Activated T-cell treated with anti-CD3 and anti-CD28 coated beads, Interleukin-2, amount 50 U/mL, for 48 hours (primary cell): Measurements from ENCODE around the gene CECR2.
"Not testable (repeated sequence)": the region's sequence is repeated elsewhere in the genome, so short reads cannot be mapped to it uniquely, and the experiment has no call there.

Experiments
- DNase-seq, 2 experiments: peaks; one replicate each; pipeline ENCODE4 v3.0.0-alpha.2; 2020

Gene CECR2

GRCh38 chr22:17471886-17472535, 102.8 kb downstream of the CECR2 start:
- DNase-seq = no peak

GRCh38 chr22:17472932-17473331, 103.7 kb downstream of the CECR2 start:
- no peak for DNase-seq

DNA sequence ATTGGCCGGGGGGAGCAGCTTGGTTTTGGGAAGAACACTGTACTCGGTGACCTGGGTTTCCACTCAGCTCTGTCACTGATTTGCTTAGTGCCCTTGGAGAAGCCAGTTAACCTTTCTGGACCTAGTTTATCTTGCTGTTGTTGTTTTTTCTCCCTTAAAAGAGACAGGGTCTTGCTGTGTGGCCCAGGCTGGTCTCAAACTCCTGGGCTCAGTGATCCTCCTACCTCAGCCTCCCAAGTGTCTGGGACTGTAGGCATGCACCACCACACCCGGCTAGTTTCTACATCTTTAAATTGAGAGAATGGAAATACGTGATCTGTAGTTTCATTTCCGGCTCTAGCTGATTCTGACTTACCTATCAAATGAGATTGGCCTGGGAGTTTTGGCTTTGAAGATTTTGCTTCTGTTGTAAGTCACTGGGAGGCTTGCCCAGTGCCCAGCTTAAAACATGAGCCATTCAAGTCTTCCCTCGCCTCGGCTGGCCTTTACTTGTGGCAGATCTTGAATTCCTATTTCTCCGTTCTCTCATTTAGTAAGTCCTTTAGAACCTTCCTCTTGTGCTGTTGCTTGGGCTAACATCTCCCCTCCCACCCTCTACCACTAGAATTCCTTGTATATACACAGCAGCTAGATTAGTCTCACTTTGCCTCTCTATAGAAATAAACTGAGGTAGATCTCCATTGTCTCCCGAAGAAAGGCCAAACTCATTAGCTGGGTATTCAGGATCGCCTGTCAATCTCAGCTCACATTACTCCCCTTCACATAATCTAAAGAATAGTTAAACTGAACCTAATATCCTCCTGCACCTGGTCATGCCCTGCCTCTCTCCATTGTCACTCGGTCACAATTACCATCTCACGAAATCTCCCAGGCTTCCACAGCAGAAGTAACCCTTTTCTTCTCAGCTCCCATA, 106.3 kb downstream of the CECR2 start:
- no peak for DNase-seq

DNA sequence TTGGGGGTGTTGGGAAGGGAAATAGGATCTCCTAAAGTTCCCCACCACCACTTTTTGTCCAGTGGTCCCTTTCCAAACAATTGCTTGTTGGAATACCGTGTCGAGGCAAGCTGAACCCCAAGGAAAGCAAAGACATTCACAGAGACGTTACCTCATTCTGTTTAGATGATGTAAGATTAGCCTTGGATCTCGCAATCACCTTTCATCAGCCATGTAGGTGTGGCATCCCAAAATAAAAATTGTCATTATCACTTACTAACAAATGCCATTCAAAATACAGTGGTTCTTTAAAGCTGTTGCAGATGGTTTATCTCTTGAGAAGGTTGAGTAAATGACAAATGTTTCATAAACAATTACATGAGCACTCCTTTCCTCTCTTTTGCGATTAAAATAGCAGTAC, 107.6 kb downstream of the CECR2 start:
- no peak for DNase-seq

- DNase-seq = no peak
These were observed 108.2 kb downstream of the CECR2 start for GRCh38 chr22:17477391-17477833.

GRCh38 chr22:17479135-17479534, 109.9 kb downstream of the CECR2 start:
- no peak for DNase-seq

GRCh38 chr22:17481424-17481823, 112.2 kb downstream of the CECR2 start:
- no peak for DNase-seq

GRCh38 chr22:17483688-17484372, 114.6 kb downstream of the CECR2 start:
- DNase-seq = no peak

DNA sequence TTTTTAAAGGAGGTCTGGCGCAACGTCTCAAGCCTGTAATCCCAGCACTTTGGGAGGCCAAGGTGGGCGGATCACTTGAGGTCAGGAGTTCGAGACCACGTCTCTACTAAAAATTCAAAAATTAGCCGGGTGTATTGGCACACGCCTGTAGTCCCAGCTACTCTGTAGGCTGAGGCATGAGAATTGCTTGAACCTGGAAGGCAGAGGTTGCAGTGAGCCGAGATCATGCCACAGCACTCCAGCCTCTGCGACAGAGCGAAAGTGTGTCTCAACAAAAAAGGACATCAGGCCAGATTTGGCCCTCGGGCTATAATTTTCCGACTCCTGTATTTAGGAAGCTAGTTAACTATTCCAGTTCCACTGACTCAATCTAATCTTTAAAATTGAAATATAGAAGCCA, 115.3 kb downstream of the CECR2 start:
- no peak for DNase-seq

DNA sequence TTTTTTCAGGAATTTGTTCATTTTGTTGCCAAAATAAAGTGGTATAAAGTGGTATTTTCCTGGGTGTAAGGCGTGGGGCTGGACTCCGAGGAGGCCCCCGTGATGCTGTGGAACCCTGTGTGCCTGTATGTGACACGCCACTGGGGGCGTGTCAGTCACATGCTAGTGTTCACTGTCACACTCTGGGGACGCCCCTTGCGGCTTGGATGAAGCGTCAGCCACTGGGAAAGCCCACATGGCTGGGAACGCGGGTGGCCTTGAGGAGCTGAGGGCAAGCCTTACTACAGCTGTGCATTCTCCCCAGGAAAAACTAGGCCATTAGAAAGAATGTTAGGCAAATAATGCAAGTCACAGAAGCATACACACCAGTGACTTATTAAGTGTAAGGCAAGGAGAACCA, 117.1 kb downstream of the CECR2 start:
- DNase-seq = no peak

- no peak for DNase-seq
These were observed 117.5 kb downstream of the CECR2 start for GRCh38 chr22:17486719-17487118.

DNA sequence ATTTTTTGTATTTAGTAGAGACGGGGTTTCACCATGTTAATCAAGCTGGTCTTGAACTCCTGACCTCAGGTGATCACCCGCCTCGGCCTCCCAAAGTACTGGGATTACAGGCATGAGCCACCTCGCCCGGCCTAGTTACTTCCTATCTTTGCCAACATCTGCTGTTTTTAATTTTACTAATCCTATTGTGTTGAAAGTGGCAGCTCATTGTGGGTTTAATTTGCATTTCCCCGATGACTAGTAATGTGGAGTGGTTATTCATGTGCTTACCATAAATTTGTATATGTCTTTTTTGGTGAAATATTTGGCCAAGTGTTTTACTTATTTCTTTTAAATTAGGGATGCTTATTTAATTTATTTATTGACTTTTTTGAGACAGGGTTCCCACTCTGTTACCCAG, 119.8 kb downstream of the CECR2 start:
- no peak for DNase-seq

DNA sequence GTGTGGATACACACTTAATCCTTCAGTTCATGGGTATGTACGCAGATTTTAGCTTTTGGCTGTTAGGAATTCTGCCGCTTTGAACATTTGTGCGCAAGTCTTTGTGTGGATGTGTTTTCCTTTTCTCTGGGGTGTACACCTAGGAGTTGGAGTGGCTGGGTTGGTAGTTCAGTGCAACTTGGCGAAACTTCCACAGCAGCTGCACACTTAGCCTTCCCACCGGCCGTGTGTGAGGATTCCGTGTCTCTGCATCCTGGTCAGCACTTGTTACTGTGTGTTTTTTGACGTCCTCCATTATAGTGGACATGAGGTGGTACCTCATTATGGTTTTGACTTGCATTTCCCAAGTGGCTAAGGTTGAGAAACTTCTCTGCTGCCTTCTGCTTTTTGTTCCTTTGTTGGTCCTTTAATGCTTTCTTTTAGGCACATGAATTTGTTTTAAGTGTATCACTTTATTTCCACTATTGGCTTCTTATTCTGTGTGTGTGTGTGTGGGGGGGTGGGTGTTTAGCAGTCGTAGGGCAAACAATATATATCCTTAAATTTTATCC, 121.9 kb downstream of the CECR2 start:
- no peak for DNase-seq

GRCh38 chr22:17492247-17492646, 123.0 kb downstream of the CECR2 start:
- DNase-seq = no peak

DNA sequence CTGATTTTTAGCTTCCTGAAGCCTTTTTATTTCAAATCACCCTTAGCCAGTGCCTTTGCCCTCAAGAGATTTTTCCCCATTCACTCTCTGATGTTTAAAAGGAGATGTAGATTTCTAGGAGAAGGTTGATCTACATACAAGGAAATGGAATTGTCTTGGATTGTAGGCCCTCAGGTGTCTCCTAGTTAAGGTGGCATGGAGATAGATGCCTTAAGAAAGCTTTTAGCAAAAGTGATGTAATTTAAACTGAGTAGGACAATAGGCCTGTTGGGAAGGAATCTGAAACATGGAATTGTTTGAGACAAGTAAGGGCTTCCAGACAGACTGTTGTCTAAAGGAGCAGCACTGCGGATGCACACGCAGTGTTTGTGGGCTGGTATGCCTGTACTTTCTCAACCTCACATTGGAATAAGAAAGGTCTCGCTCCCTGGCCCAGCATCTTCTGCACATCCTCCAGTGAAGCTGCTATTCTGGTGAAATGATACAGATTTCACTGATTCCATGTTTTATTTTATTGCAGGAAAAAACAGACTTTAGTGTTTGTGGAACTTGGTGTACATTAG, 124.2 kb downstream of the CECR2 start:
- DNase-seq = no peak

- no peak for DNase-seq
These were observed 127.6 kb downstream of the CECR2 start for GRCh38 chr22:17496841-17497240.

- no peak for DNase-seq
These were observed 132.5 kb downstream of the CECR2 start for GRCh38 chr22:17501679-17502285.

DNA sequence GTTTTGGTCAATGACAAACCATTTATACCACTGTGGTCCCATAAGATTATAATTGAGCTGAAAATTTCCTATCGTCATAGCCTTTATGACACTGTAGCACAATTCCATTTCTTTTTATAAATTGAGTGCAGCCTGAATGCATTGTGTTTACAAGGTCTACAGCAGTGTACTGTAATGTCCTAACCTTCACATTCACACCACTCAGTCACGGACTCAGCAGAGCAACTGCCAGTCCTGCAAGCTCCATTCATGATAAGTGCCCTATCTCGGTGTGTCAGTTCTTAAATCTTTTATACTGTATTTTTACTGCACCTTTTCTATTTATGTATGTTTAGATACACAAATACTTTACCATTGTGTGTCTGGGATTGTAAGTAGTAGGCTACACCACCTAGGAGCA, 138.8 kb downstream of the CECR2 start:
- no peak for DNase-seq

DNA sequence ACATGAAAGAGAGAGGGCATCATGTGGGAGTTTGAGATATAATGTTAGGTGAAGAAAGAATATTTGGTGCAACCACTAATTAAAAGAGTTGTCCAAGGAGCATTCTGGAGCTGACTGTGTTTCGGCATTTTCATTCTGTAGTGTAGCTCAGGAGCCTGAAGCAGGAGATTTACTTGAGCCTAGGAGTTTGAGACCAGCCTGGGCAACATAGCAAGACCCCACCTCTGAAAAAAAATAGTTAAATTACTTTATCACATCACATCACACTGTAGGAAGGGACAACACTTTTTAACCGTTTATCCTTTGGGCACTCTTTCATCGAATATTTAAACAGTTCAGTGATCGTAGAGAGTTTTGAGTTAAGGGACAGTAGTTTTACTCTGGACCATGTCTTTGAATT, 143.7 kb downstream of the CECR2 start:
- DNase-seq = no peak

DNA sequence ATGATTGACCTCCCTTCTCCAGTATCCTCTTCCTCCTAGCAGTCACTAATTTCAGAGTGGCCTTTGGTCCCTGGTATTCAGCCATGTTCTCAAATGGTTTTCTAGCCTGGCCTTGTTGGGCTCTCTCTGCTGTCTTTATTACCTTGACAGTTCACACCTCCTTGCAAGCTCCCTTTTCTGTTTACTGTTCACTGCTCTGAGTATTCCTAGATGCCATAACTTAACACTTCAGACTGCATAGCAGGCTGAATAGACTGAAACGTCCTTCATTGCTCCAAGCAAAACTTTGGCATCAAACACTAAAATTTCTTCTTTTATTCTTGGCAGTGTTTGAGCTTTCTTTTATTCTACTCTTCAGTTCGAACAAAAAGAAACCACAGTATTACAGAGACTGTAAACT, 144.4 kb downstream of the CECR2 start:
- DNase-seq = no peak

DNA sequence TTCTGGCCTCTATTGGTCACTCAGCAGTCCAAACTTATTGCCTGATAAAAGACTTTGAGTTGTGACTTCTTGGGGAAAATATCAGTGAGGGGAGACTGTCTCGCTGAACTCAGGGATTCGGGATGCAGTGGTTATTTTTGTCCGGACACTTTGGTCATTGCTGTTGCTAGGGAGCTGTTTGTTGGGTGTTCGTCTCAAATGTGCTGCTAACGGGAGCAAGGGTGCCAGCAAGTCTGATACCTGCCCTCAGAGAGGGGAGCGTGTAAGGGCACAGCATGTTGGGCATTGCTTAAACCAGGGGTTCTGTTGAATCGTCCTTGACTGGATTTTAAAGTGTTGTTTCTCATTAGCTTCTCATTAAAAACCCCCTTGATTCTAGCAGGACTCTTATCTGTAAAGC, 144.8 kb downstream of the CECR2 start:
- DNase-seq = no peak

- DNase-seq = no peak
These were observed 149.1 kb downstream of the CECR2 start for GRCh38 chr22:17518406-17518805.

- DNase-seq = not testable (repeated sequence)
These were observed 152.7 kb downstream of the CECR2 start for GRCh38 chr22:17521971-17522370.
